DND-41 (cell line): Measurements from ENCODE around the gene WFIKKN1.

Experiments
- EZH2 ChIP-seq: IDR thresholded peaks from 3 replicates; pipeline ENCODE4 v1.6.1; 2012; ENCODE audit warnings: borderline replicate concordance, low read depth, mild to moderate bottlenecking, moderate library complexity, low read length, inconsistent platforms; ENCODE audit not compliant: severe bottlenecking
- TF ChIP-seq, protein P1 (sequence below): IDR thresholded peaks from 2 replicates; pipeline ENCODE4 v1.5.1; 2012; ENCODE audit warnings: borderline replicate concordance, low read length, moderate library complexity, mild to moderate bottlenecking; ENCODE audit not compliant: poor library complexity, severe bottlenecking; ENCODE audit errors: extremely low read depth

GRCh38 chr16:634051-634670, 3.4 kb downstream of the WFIKKN1 start:
- TF ChIP-seq, protein P1, sequence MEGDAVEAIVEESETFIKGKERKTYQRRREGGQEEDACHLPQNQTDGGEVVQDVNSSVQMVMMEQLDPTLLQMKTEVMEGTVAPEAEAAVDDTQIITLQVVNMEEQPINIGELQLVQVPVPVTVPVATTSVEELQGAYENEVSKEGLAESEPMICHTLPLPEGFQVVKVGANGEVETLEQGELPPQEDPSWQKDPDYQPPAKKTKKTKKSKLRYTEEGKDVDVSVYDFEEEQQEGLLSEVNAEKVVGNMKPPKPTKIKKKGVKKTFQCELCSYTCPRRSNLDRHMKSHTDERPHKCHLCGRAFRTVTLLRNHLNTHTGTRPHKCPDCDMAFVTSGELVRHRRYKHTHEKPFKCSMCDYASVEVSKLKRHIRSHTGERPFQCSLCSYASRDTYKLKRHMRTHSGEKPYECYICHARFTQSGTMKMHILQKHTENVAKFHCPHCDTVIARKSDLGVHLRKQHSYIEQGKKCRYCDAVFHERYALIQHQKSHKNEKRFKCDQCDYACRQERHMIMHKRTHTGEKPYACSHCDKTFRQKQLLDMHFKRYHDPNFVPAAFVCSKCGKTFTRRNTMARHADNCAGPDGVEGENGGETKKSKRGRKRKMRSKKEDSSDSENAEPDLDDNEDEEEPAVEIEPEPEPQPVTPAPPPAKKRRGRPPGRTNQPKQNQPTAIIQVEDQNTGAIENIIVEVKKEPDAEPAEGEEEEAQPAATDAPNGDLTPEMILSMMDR: no peak
- no peak for TF ChIP-seq EZH2
